H1 (cell line): ENCODE results near the gene JAKMIP3. TPM values are rescaled to one million over a fixed set of nuclear protein-coding genes. Genes with fewer than 3 reads are reported as not detected.
A peak's percentile ranks its signal among the peaks of the same experiment; 100 is the strongest.

Source experiments
- CTCF ChIA-PET: fragments of 300-600 bp; sonication (Branson Sonifier 250); formaldehyde crosslinking; loops from one replicate; lab custom pipeline; 2021; ENCODE audit not compliant: partially characterized antibody; lab: Charles Lee
- POLR2A ChIA-PET: fragments of 300-600 bp; sonication (Branson Sonifier 250); formaldehyde crosslinking; loops from one replicate; lab custom pipeline; 2021; ENCODE audit warnings: inconsistent platforms; ENCODE audit not compliant: partially characterized antibody; lab: Charles Lee
- DNase-seq, 2 experiments: peaks; one replicate each; pipeline versions ENCODE4 v3.0.0 to v3.0.0-alpha.2; 2010 to 2022; ENCODE audit warnings: low spot score in 2 of 2, low read depth in 1 of 2, mixed read lengths in 1 of 2
- FAIRE-seq: peaks from 2 replicates; lab custom pipeline; 2011; peaks lifted over from hg19 to GRCh38; lab: Jason Lieb, UNC
- H2AFZ ChIP-seq: 2 replicates; pipeline ENCODE4 v1.8.1; 2012; ENCODE audit warnings: low read length, inconsistent platforms
- H2AK5ac ChIP-seq: 2 replicates; pipeline ENCODE4 v1.6.1; 2013; ENCODE audit warnings: low read depth, low read length
- H2BK120ac ChIP-seq: replicated peaks from 2 replicates; pipeline ENCODE3; 2013; ENCODE audit warnings: low read depth, low read length, inconsistent platforms
- H2BK12ac ChIP-seq: 2 replicates; pipeline ENCODE4 v1.6.1; 2013; ENCODE audit warnings: low read depth, low read length
- H2BK15ac ChIP-seq: 2 replicates; pipeline ENCODE4 v1.6.1; 2013; ENCODE audit warnings: low read length
- H2BK20ac ChIP-seq: 2 replicates; pipeline ENCODE4 v1.6.1; 2013; ENCODE audit warnings: low read length
- H2BK5ac ChIP-seq: 2 replicates; pipeline ENCODE4 v1.6.1; 2013; ENCODE audit warnings: low read depth, low read length
- H3K14ac ChIP-seq: 2 replicates; pipeline ENCODE4 v1.6.1; 2013; ENCODE audit warnings: inconsistent platforms; ENCODE audit not compliant: insufficient read length
- H3K18ac ChIP-seq: 2 replicates; pipeline ENCODE4 v1.6.1; 2013; ENCODE audit warnings: low read length; ENCODE audit errors: extremely low read depth
- H3K23ac ChIP-seq: 2 replicates; pipeline ENCODE4 v1.6.1; 2013; ENCODE audit warnings: inconsistent platforms; ENCODE audit not compliant: insufficient read length
- H3K23me2 ChIP-seq: 2 replicates; pipeline ENCODE4 v1.6.1; 2013; ENCODE audit warnings: low read depth, low read length
- H3K27ac ChIP-seq: 2 replicates; pipeline ENCODE4 v1.6.1; 2011; ENCODE audit warnings: low read depth, low read length, inconsistent platforms
- H3K27me3 ChIP-seq, 4 experiments: replicated peaks in 1 of 4; 1 replicate in 1 of 4; 2 replicates in 3 of 4; pipeline versions ENCODE4 v1.6.1 to v1.8.1; 2011 to 2013; ENCODE audit warnings: low read length in 3 of 4, mild to moderate bottlenecking in 3 of 4, inconsistent platforms in 2 of 4, mixed read lengths in 2 of 4, moderate library complexity in 1 of 4; ENCODE audit not compliant: control insufficient read depth in 3 of 4, insufficient read depth in 3 of 4; ENCODE audit errors: extremely low read depth in 1 of 4
- H3K36me3 ChIP-seq, 4 experiments: 2 replicates each; pipeline versions ENCODE4 v1.6.1 to v1.8.1; 2011 to 2013; ENCODE audit warnings: mild to moderate bottlenecking in 4 of 4, low read length in 3 of 4, moderate library complexity in 2 of 4, control low read depth in 1 of 4, inconsistent platforms in 1 of 4; ENCODE audit not compliant: insufficient read depth in 4 of 4, control insufficient read depth in 2 of 4
- H3K4ac ChIP-seq: replicated peaks from 2 replicates; pipeline ENCODE3; 2013; ENCODE audit warnings: low read length, low read depth, mixed read lengths, inconsistent platforms; ENCODE audit not compliant: insufficient read length
- H3K4me1 ChIP-seq, 4 experiments: replicated peaks in 1 of 4; 1 replicate in 1 of 4; 2 replicates in 3 of 4; pipeline versions ENCODE4 v1.6.1 to v1.8.1; 2011 to 2013; ENCODE audit warnings: low read length in 3 of 4, inconsistent platforms in 2 of 4, mixed read lengths in 1 of 4; ENCODE audit not compliant: insufficient read depth in 4 of 4, control insufficient read depth in 3 of 4
- H3K4me2 ChIP-seq, 2 experiments: 2 replicates each; pipeline versions ENCODE4 v1.6.1 to v1.8.1; 2011 to 2013; ENCODE audit warnings: low read depth in 2 of 2, low read length in 2 of 2, control low read depth in 1 of 2, inconsistent platforms in 1 of 2, mild to moderate bottlenecking in 1 of 2; ENCODE audit not compliant: insufficient read depth in 1 of 2
- H3K4me3 ChIP-seq, 4 experiments: fragments of 200-600, 300-600 bp in 1 of 4; sonication (generic), shearing (Covaris generic), sonication (Bioruptor Twin) in 1 of 4; 2 replicates each; pipeline versions ENCODE4 v1.5.1 to v1.8.1; 2011 to 2016; ENCODE audit warnings: low read length in 4 of 4, low read depth in 3 of 4, control low read depth in 2 of 4, inconsistent platforms in 2 of 4, mild to moderate bottlenecking in 2 of 4, mixed read lengths in 1 of 4, moderate library complexity in 1 of 4; ENCODE audit not compliant: insufficient read depth in 2 of 4; ENCODE audit errors: extremely low read depth in 1 of 4
- H3K56ac ChIP-seq: replicated peaks from 2 replicates; pipeline ENCODE3; 2013; ENCODE audit warnings: low read depth, mild to moderate bottlenecking, mixed read lengths, low read length, inconsistent platforms; ENCODE audit not compliant: insufficient read length
- H3K79me1 ChIP-seq: 2 replicates; pipeline ENCODE4 v1.6.1; 2013; ENCODE audit warnings: low read depth, low read length, control low read depth
- H3K79me2 ChIP-seq, 2 experiments: 2 replicates each; pipeline versions ENCODE4 v1.6.1 to v1.8.1; 2012 to 2013; ENCODE audit warnings: low read length in 2 of 2, mild to moderate bottlenecking in 2 of 2, inconsistent platforms in 1 of 2; ENCODE audit not compliant: insufficient read depth in 2 of 2, control insufficient read depth in 1 of 2
- H3K9ac ChIP-seq, 4 experiments: replicated peaks in 1 of 4; 1 replicate in 1 of 4; 2 replicates in 3 of 4; pipeline versions ENCODE4 v1.6.1 to v1.8.1; 2011 to 2013; ENCODE audit warnings: low read depth in 3 of 4, low read length in 3 of 4, control low read depth in 2 of 4, mild to moderate bottlenecking in 2 of 4, moderate library complexity in 2 of 4, inconsistent platforms in 1 of 4; ENCODE audit errors: extremely low read depth in 1 of 4
- H3K9me3 ChIP-seq, 2 experiments: 2 replicates each; pipeline versions ENCODE4 v1.6.1 to v1.8.1; 2012 to 2013; ENCODE audit warnings: mild to moderate bottlenecking in 2 of 2, moderate library complexity in 2 of 2, control low read depth in 1 of 2, inconsistent platforms in 1 of 2, low read depth in 1 of 2, low read length in 1 of 2, mixed read lengths in 1 of 2; ENCODE audit not compliant: insufficient read depth in 2 of 2
- H4K20me1 ChIP-seq, 2 experiments: replicated peaks in 1 of 2; 2 replicates each; pipeline versions ENCODE3 to v1.8.1; 2011 to 2013; ENCODE audit warnings: inconsistent platforms in 2 of 2, low read length in 2 of 2, mild to moderate bottlenecking in 1 of 2; ENCODE audit not compliant: insufficient read depth in 2 of 2, control insufficient read depth in 1 of 2
- H4K5ac ChIP-seq: 2 replicates; pipeline ENCODE4 v1.6.1; 2013; ENCODE audit warnings: low read length, low read depth, mixed read lengths, inconsistent platforms; ENCODE audit not compliant: insufficient read length
- H4K8ac ChIP-seq: 2 replicates; pipeline ENCODE4 v1.8.0; 2013; ENCODE audit warnings: mild to moderate bottlenecking, moderate library complexity, low read length, inconsistent platforms; ENCODE audit not compliant: insufficient read depth; ENCODE audit errors: extremely low read depth
- H4K91ac ChIP-seq: replicated peaks from 2 replicates; pipeline ENCODE3; 2013; ENCODE audit warnings: low read length, mixed read lengths, inconsistent platforms; ENCODE audit not compliant: insufficient read length
- CBX5 ChIP-seq: fragments of 300-800, 300-1000 bp; sonication (generic); IDR thresholded peaks from 2 replicates; pipeline ENCODE4 v1.7.1; 2016; ENCODE audit warnings: antibody characterized with exemption, low read length, low read depth
- HDAC6 ChIP-seq: IDR thresholded peaks from one replicate; pipeline ENCODE4 v1.7.1; 2012; ENCODE audit warnings: low read depth, mild to moderate bottlenecking, inconsistent platforms, low read length, moderate library complexity
- RNF2 ChIP-seq: fragments of 200-900, 300-1000 bp; sonication (generic); IDR thresholded peaks from 2 replicates; pipeline ENCODE4 v1.7.1; 2016; ENCODE audit warnings: borderline replicate concordance, low read depth, mild to moderate bottlenecking, antibody characterized with exemption, low read length; ENCODE audit not compliant: poor library complexity, severe bottlenecking; ENCODE audit errors: missing control alignments
- SIN3A ChIP-seq, 2 experiments: IDR thresholded peaks in 1 of 2; conservative IDR thresholded peaks in 1 of 2; 2 replicates each; pipeline ENCODE4 v1.6.1; 2011 to 2012; ENCODE audit warnings: low read length in 2 of 2, improper control_type of control experiment in 1 of 2, low read depth in 1 of 2, mild to moderate bottlenecking in 1 of 2
- SP1 ChIP-seq: IDR thresholded peaks from 2 replicates; pipeline ENCODE4 v1.6.1; 2011; ENCODE audit warnings: low read depth, low read length
- TCF12 ChIP-seq: IDR thresholded peaks from 2 replicates; pipeline ENCODE4 v1.6.1; 2011; ENCODE audit warnings: low read depth, mild to moderate bottlenecking, low read length
- WGBS, 2 experiments: shearing (Covaris generic) in 1 of 2; methylation state at CpG; one replicate each; pipeline versions ENCODE4 v1.1.6 to v1.1.7; 2013 to 2015; ENCODE audit warnings: low lambda C conversion rate in 2 of 2, mixed read lengths in 2 of 2, inconsistent platforms in 1 of 2, low coverage in 1 of 2, missing lambda C conversion rate in 1 of 2; ENCODE audit not compliant: insufficient replicate concordance in 2 of 2, insufficient coverage in 1 of 2, insufficient read length in 1 of 2; ENCODE audit errors: extremely low coverage in 1 of 2, missing lambda C conversion rate in 1 of 2; 5-methylcytosine and 5-hydroxymethylcytosine counted together
- polyA plus RNA-seq, 7 experiments: library from polyadenylated mRNA; depleted of rRNA in 3 of 7; stranded (reverse) in 5 of 7; unstranded in 2 of 7; fragments of >200 nt in 5 of 7; fragments of 200-250 nt in 2 of 7; gene quantifications; 1 replicate in 5 of 7; 2 replicates in 1 of 7; 4 replicates in 1 of 7; pipeline versions ENCODE4 v1.2.1 to v1.2.3, GENCODE V29; 2011 to 2013; ENCODE audit warnings: missing spikeins in 2 of 7, mixed read lengths in 2 of 7
- total RNA-seq: library from RNA; stranded (reverse); fragmentation: NEBNext Ultra II Directional; extraction: Animal tissue kit (Norgen Biotek cat#: 25700); gene quantifications from 2 replicates; pipeline ENCODE4 v1.2.1, GENCODE V29; 2021

JAKMIP3 gene
- total and polyA plus RNA-seq, 2 of the 8 experiments (the other 6 are each of a cell fraction or from before 2014, with no cell fraction given): 0.83 to 0.91 TPM

- Histone ChIP-seq H3K9ac (no peak overlapping the region), H3K18ac (no peak overlapping the region)
- WGBS, 2 experiments: 92% methylated on average over 14 of the region's 14 CpGs; no CpG with 5 or more reads in 1 of the 2 experiments
These were observed 44.4 kb downstream of the JAKMIP3 start for GRCh38 chr10:132110111-132110521.

More at GRCh38 chr10:132110111-132110521, 44.4 kb downstream of the JAKMIP3 start:
- Histone ChIP-seq H2AFZ (no peak overlapping the region), H2BK12ac (no peak overlapping the region), H3K36me3 (no peaks in the 10 kb centered on the region), H3K23ac (no peak overlapping the region), H3K9me3 (no peaks in the 10 kb centered on the region), H4K20me1 (peaks cover 0 to 4% of the 10 kb centered on the region in 2 experiments), H3K27ac (no peak overlapping the region), H3K14ac (no peak overlapping the region), H4K8ac (no peak overlapping the region), H3K79me2 (no peaks in the 10 kb centered on the region), H4K91ac (no peak overlapping the region), H2BK20ac (no peak overlapping the region), H2BK15ac (no peak overlapping the region), H2BK5ac (no peak overlapping the region), H3K4me1 (no peaks in the 10 kb centered on the region), H3K79me1 (no peaks in the 10 kb centered on the region), H4K5ac (no peak overlapping the region), H3K56ac (no peak overlapping the region), H3K4me2 (no peak overlapping the region), H3K4me3 (no peak overlapping the region), H3K23me2 (no peaks in the 10 kb centered on the region; the same call in 1 of the 2 replicates), H3K4ac (no peak overlapping the region), H2AK5ac (no peak overlapping the region), H3K27me3 (no peaks in the 10 kb centered on the region), H2BK120ac (no peak overlapping the region)
- POLR2A ChIA-PET: interaction anchor here (1.2 kb wide), 1 partner anchor 13 kb away, joined by 3 read pairs; no protein-coding TSS in a partner anchor
- DNase-seq: peak in 1 of 2 experiments; percentile 39
- no peak for TF ChIP-seq HDAC6
- TF ChIP-seq TCF12: no peak
- TF ChIP-seq CBX5: no peak
- no peak for TF ChIP-seq SP1
- no peak for TF ChIP-seq SIN3A (conservative IDR thresholded peaks at IDR 0.05 in 1 of 2, IDR thresholded peaks at IDR 0.05 in 1 of 2; ENCODE audit: low read depth in 1 of 2, low read length in 2 of 2)
- no peak for TF ChIP-seq RNF2
- FAIRE-seq: no peak
- CTCF ChIA-PET: interaction anchor here (0.5 to 2.6 kb wide), 6 partner anchors 10 to 433 kb away, joined by 3 to 17 read pairs (median 3); no protein-coding TSS in a partner anchor
